Peyer's patch (tissue), 4 donors: ENCODE data around the gene IRF8.

Experiments
- POLR2A ChIP-seq, 2 donors: fragments of 450-650 bp; IDR thresholded peaks; one replicate each; pipeline ENCODE4 v1.5.1; 2017; ENCODE audit warnings: antibody characterized with exemption in 2 of 2, mild to moderate bottlenecking in 2 of 2, moderate library complexity in 2 of 2
- TF ChIP-seq, protein P1 (sequence below), 6 experiments: fragments of 450-650 bp in 4 of 6; fragments of 200-600 bp in 2 of 6; sonication (generic) in 1 of 6; IDR thresholded peaks; one replicate each; pipeline ENCODE4 v1.5.1; 2017 to 2019; ENCODE audit warnings: antibody characterized with exemption in 6 of 6, mild to moderate bottlenecking in 3 of 6, moderate library complexity in 1 of 6

- no peak for TF ChIP-seq POLR2A (IDR thresholded peaks at IDR 0.05)
- TF ChIP-seq, protein P1, sequence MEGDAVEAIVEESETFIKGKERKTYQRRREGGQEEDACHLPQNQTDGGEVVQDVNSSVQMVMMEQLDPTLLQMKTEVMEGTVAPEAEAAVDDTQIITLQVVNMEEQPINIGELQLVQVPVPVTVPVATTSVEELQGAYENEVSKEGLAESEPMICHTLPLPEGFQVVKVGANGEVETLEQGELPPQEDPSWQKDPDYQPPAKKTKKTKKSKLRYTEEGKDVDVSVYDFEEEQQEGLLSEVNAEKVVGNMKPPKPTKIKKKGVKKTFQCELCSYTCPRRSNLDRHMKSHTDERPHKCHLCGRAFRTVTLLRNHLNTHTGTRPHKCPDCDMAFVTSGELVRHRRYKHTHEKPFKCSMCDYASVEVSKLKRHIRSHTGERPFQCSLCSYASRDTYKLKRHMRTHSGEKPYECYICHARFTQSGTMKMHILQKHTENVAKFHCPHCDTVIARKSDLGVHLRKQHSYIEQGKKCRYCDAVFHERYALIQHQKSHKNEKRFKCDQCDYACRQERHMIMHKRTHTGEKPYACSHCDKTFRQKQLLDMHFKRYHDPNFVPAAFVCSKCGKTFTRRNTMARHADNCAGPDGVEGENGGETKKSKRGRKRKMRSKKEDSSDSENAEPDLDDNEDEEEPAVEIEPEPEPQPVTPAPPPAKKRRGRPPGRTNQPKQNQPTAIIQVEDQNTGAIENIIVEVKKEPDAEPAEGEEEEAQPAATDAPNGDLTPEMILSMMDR (IDR thresholded peaks at IDR 0.05) = no peak
Measured at GRCh38 chr16:85872734-85873133, 26.2 kb upstream of the IRF8 start.
